NCI-H446 treated with DMSO at 0.1 percent for 48 hours (cell line): ENCODE data around the gene NPAS1.

Experiments used
- DNase-seq: peaks from one replicate; lab custom pipeline; 2025; lab: John Stamatoyannopoulos, UW

Gene NPAS1

GRCh38 chr19:47020132-47020805, 632 bp downstream of the NPAS1 start:
- DNase-seq = no peak

DNA sequence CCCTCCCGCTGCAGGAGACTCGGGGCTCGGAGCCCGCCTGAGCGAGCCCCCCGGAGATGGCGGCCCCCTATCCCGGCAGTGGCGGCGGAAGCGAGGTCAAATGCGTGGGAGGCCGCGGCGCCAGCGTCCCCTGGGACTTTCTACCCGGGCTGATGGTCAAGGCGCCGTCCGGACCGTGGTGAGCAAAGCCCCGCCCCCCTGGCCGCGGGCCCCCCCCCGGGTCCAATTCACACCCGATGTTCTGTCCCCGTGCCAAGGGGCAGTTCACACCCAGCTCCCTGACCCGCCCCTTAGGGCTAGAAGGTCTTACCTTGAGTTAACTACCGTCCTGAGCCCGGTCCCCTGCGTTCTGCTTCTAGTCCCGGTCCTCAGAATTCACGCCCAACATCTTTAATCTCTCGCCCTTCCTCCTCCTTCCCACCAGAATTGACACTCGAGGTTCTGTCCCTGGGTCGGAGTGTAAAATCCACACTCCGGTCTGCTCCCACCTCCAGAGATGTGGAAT, 1.4 kb downstream of the NPAS1 start:
- DNase-seq = no peak

GRCh38 chr19:47021536-47022139, 2.0 kb downstream of the NPAS1 start:
- DNase-seq = no peak

DNA sequence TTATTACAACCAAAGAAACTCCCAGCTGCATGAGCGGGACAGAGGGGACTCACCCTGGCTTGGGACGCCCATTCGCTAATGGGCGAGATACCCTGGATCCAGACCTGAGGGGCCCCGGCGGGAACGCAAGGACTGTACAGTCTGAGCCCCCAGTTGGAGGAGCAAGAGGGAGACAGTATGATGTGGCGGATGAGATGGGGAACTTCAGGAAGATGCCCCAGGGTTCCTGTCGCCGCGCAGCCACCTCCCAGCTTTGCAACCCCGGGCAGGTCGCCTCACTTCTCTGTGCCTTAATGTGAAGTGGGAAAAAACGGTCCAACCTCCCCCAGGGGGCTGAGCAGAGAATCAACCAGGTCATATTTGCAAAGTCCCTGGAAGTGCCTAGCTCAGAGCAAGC, 2.5 kb downstream of the NPAS1 start:
- no peak for DNase-seq

DNA sequence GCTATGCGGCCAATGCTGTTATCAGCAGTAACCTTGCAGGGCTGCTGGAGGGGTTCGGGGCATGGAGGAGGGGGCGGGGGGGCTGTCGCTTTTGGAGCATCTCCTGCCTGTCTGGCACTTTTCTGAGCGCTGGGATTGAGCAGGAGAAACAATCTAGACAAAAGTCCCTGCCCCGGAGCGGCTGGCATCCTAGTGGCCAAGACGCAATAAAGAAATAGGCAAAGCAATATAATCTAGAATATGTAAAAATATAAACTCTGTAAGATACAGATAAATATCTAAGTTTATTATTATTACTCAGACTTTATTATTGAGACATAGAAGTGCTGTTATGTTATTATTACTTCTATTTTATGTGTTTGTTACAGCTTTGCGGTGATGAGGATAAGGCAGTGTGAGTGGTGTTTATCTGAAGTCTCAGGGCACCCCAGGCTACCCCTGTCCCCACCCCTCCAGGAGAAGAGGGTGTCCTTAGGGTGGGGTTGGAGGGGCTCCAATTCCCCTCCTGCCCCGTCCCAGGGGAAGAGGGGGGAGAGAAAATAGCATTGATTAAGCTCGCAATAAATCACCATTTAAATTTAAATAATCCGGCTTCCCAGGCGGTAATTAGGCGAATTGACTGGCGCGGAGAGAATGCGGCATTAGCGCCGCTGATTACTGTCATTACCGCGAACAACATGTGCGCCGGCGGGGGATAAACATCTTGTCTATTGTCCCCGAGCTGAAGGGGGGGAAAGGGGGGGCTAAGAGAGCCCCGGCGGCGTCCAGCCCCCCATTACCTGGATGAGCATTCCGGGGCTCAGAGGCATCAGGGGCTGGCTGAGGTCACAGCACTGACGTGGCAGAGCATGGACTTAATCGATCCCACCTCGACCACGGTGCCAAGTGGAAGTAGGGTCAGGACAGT, 3.2 kb downstream of the NPAS1 start:
- DNase-seq = no peak

DNA sequence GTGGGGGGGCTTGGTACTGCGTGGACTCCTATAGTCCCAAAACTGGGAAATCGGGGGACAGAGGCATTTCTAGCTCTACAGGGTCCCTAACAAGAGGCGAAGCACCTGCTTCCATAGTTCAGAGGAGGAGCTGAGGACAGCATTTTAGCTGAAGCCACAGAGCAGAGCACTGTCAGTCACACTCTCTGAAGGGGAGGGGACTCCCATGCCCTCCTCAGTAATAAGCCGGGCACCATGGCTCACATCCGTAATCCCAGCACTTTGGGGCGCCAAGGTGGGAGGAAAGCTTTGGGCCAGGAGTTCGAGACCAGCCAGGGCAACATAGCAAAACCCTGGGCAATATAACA, 3.8 kb downstream of the NPAS1 start:
- DNase-seq = no peak

DNA sequence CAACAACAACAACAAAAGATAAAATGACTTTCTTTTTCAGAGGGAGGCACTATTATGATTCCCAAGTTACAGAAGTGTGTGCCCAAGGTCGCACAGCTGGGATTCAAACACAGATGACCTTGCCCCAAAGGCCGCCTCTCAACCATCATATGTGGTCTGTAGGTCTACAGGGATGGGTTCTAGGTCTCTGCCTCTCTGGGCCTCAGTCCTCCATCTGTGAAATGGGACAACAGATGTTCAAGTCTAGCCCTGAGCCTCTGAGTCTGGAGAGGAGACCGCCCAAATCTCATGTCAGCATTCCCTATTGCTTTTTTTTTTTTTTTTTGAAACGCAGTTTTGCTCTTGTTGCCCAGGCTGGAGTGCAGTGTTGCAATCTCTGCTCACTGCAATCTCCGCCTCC, 4.9 kb downstream of the NPAS1 start:
- DNase-seq = no peak

GRCh38 chr19:47026156-47026555, 6.5 kb downstream of the NPAS1 start:
- no peak for DNase-seq

- DNase-seq = no peak
Observed at GRCh38 chr19:47026889-47027288, 7.3 kb downstream of the NPAS1 start.

DNA sequence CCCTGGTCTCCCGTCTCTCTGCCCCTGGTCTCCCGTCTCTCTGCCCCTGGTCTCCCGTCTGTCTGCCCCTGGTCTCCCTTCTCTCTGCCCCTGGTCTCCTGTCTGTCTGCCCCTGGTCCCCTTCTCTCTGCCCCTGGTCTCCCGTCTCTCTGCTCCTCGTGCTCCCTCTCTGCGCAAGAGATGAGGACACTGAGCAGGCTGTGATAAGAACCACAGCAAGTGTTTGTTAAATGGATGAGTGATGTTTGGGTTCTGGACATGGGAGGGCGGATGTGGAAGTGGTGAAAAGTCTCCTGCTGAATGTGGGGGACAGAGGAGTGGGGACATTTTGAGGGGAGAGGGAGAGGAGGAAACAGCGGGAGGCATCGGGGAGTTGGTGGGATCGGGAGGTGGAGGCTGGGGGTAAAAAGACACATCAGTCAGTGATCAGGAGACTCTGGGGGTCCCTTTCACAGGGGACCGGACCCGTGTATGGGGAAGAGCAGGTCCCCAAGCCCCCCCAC, 8.0 kb downstream of the NPAS1 start:
- DNase-seq = no peak

DNA sequence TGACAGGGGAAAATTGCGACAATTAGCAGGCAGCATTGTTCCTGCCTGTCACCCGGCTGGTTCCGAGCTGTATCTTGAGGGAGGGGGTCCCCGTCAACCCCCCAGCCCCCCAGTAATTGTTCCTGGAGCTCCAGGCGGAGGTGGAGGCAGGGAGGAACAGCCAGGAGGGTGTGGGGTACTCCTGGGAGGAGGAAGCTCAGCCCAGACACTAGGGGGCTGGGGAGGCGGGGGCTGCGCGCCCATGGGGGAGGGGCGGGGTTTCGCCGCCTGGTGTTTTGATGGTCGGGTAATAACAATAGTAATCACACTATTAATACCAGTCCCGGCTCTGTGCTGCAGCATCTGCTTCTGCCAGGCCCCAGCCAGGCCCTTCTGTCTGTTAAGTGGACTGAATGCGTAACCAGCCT, 8.6 kb downstream of the NPAS1 start:
- no peak for DNase-seq

DNA sequence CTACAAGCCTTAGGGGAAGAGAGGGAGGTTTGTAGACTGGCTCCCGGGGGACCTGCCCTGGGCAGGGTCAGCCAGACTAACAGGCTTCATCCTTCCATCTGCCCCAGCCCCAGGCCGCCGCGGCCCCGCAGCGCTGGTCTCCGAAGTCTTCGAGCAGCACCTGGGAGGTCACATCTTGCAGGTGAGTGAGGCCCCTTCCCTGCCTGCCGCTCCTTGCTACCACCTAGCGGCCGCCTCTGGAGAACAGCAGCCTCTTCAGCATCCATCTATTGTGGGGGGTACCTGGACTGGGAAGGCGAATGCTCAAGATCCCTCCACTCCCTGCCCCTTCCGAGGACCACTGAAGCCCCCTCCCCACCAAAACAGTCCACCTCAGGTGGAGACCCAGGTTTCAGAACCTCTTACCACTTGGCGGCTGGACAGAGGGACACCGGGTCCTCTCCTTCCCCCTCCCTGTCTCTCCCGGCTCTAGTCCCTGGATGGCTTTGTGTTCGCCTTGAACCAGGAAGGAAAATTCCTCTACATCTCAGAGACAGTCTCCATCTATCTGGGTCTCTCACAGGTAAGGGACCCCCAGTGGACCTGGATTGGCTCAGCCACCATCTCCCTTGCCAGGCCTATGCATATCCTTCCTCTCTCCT, 12.7 kb downstream of the NPAS1 start:
- DNase-seq = no peak

DNA sequence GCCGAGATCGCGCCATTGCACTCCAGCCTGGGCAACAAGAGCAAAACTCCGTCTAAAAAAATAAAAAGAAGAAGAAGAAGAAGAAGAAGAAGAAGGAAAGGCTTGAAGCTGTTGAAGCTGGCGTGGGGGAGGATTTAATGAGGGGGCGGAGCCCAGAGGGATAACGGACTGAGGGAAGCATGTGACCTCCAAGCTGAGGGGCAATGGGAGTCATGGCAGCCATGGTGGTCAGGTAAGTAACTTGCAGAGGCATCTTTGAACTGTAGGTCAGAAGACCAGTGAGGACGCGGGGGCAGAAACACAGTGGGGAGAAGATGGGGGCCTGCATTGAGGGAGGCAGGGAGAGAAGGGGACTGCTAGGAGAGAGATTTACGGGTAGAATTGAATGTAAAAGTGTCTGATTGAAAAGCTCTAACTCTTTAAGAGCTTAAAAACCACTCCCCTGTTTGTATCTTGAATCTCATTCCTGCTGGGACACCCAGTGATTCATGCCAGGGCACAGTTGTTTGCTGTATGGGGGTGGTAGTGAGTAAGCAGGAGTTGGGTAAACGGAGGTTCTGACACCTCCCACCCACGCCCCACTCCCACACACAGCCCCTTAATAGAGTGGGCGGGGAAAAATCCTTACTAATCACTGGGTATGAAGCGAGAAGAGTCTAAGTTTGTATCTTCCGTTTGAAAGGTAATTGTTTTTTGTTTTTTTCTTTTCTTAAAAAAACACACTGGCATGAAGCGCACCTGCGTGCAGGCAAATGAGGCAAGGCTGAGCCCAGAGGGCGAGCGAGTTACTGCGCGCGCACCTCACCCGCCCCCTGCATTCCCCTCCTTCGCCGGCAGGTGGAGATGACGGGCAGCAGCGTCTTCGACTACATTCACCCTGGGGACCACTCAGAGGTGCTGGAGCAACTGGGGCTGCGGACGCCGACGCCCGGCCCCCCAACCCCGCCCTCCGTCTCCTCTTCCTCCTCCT, 15.8 kb downstream of the NPAS1 start:
- peak; percentile 62 for DNase-seq

- DNase-seq = no peak
Observed at GRCh38 chr19:47036097-47036651, 16.5 kb downstream of the NPAS1 start.

DNA sequence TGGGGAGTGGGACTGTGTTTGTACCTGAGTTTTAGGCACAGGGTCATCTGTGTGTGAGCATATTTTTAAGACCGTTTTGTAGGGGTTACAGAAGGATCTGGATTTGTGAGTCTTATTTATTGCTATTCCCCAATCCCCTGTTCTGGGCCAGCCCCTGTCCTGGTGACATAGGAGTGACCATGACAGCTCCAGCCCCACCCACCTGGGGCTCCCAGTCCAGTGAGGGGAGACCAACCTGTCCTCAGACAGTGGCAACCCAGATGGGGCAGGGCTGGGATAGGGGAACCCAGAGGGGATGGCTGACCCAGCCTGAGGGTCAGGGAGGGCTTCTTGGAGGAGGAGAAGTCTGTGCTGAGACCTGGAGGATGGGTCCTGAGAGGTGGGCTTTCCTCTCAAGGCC, 18.1 kb downstream of the NPAS1 start:
- DNase-seq = no peak

- no peak for DNase-seq
Observed at GRCh38 chr19:47039239-47039874, 19.7 kb downstream of the NPAS1 start.

GRCh38 chr19:47040869-47041268, 21.2 kb downstream of the NPAS1 start:
- DNase-seq = no peak

DNA sequence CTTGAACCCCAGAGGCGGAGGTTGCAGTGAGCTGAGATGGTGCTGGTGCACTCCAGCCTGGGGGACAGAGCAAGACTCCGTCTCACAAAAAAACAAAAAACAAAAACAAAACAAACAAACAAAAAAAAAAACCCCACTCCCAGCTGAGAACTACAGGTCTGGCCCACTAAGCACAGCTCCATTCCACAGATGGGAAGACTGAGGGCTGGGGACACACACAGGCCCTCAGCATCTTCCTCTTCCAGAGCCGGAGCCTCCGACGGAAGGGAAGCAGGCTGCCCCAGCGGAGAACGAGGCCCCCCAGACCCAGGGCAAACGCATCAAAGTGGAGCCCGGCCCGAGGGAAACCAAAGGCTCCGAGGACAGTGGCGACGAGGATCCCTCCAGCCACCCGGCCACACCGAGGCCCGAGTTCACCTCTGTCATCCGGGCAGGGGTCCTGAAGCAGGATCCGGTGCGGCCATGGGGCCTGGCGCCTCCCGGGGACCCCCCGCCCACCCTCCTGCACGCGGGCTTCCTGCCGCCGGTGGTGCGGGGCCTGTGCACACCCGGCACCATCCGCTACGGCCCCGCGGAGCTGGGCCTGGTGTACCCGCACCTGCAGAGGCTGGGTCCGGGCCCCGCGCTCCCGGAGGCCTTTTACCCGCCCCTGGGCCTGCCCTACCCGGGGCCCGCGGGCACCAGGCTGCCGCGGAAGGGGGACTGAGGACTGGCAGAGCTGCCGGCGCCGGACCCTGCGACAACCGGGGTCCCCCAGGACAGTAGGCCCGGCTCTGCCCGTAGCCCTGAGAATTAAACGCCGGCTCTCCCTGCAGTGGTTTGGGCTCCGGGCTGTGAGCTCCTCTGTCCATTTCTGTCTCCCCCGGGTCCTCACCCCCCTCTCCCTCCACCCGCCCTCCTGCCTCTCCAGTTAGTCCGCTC, 25.6 kb downstream of the NPAS1 start:
- no peak for DNase-seq

DNA sequence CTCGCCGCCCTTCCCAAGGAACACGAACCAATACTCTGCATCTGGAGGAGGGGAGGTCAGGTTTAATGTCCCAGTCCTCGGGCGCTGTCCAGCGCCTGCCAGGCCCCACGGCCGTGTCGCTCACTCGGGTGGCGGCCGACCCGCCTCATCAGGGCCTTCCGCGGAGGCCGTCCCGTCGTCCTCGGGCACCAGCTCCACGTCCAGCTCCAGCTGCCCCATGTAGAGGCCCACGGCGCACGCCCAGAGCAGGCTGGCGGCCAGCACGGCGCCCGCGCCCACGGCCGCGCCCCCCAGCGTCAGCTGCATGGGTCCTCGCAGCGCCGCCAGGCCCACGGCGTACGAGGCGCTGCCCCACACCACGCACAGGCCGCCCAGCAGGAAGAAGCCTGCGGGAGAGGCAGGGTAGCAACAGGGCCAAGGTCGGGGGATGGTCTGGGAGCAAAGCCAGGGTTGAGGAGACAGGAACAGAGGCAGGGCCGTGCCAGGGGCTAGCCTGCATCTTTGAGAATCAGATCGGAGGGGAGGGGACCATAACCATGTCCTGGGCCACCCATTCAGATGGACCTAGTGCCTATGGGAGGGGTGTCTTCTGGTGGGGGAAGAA, 26.3 kb downstream of the NPAS1 start:
- no peak for DNase-seq
